GM23338 (cell line): ENCODE results near the gene ZNF536.

Experiments
- CREB1 ChIP-seq: fragments of 250-450 bp; sonication (Bioruptor Pico); IDR thresholded peaks from 2 replicates; pipeline ENCODE4 v1.5.0; 2020; ENCODE audit warnings: low read depth, mild to moderate bottlenecking, moderate library complexity
- CTCF ChIP-seq, 2 experiments: fragments of 200-600 bp in 1 of 2; sonication (generic) in 1 of 2; conservative IDR thresholded peaks; 2 replicates each; pipeline versions ENCODE4 v1.5.1 to v1.6.1; 2016 to 2017; ENCODE audit warnings: antibody characterized with exemption in 2 of 2, low read depth in 2 of 2, mild to moderate bottlenecking in 2 of 2, moderate library complexity in 1 of 2
- ETS1 ChIP-seq: IDR thresholded peaks from 2 replicates; pipeline ENCODE4 v1.6.1; 2016; ENCODE audit warnings: antibody characterized with exemption
- EZH2 ChIP-seq: fragments of 200-600 bp; sonication (generic); IDR thresholded peaks from one replicate; pipeline ENCODE4 v1.8.0; 2017; ENCODE audit warnings: antibody characterized with exemption, mild to moderate bottlenecking, low read depth; ENCODE audit not compliant: unreplicated experiment
- EZH2phosphoT487 ChIP-seq: fragments of 200-600 bp; sonication (generic); IDR thresholded peaks from one replicate; pipeline ENCODE4 v1.8.1; 2018; ENCODE audit warnings: antibody characterized with exemption; ENCODE audit not compliant: unreplicated experiment
- JUNB ChIP-seq: IDR thresholded peaks from one replicate; pipeline ENCODE4 v1.6.1; 2016; ENCODE audit warnings: antibody characterized with exemption; ENCODE audit not compliant: unreplicated experiment
- NANOG ChIP-seq: IDR thresholded peaks from 2 replicates; pipeline ENCODE4 v1.6.1; 2016; ENCODE audit warnings: antibody characterized with exemption, borderline replicate concordance
- POLR2AphosphoS5 ChIP-seq: IDR thresholded peaks from 2 replicates; pipeline ENCODE4 v1.6.1; 2016; ENCODE audit warnings: antibody characterized with exemption, low read depth
- STAT1 ChIP-seq: IDR thresholded peaks from one replicate; pipeline ENCODE4 v1.6.1; 2016; ENCODE audit warnings: antibody characterized with exemption; ENCODE audit not compliant: unreplicated experiment
- ZNF114 ChIP-seq: fragments of 250-450 bp; sonication (Bioruptor Pico); IDR thresholded peaks from 2 replicates; pipeline ENCODE4 v1.5.0; 2020; ENCODE audit warnings: mild to moderate bottlenecking, moderate library complexity
- ZNF331 ChIP-seq: fragments of 250-450 bp; sonication (Bioruptor Pico); IDR thresholded peaks from 2 replicates; pipeline ENCODE4 v1.5.0; 2020; ENCODE audit warnings: low read depth, mild to moderate bottlenecking, moderate library complexity
- TF ChIP-seq, protein P1 (sequence below): IDR thresholded peaks from one replicate; pipeline ENCODE4 v1.6.1; 2018; ENCODE audit warnings: antibody characterized with exemption; ENCODE audit not compliant: unreplicated experiment
- TF ChIP-seq, protein P2 (sequence below): fragments of 250-450 bp; sonication (Bioruptor Pico); IDR thresholded peaks from 2 replicates; pipeline ENCODE4 v1.5.0; 2020; ENCODE audit warnings: mild to moderate bottlenecking, moderate library complexity

GRCh38 chr19:30565636-30566035 is 193.5 kb downstream of the ZNF536 start:
- TF ChIP-seq CTCF (conservative IDR thresholded peaks at IDR 0.05; ENCODE audit: low read depth in 2 of 2) (no peak), JUNB (no peak), EZH2phosphoT487 (no peak), EZH2 (no peak), POLR2AphosphoS5 (no peak), ETS1 (no peak), ZNF114 (no peak), CREB1 (CRISPR knock-in tag) (no peak), NANOG (no peak), ZNF331 (no peak), STAT1 (no peak)
- TF ChIP-seq, protein P1, sequence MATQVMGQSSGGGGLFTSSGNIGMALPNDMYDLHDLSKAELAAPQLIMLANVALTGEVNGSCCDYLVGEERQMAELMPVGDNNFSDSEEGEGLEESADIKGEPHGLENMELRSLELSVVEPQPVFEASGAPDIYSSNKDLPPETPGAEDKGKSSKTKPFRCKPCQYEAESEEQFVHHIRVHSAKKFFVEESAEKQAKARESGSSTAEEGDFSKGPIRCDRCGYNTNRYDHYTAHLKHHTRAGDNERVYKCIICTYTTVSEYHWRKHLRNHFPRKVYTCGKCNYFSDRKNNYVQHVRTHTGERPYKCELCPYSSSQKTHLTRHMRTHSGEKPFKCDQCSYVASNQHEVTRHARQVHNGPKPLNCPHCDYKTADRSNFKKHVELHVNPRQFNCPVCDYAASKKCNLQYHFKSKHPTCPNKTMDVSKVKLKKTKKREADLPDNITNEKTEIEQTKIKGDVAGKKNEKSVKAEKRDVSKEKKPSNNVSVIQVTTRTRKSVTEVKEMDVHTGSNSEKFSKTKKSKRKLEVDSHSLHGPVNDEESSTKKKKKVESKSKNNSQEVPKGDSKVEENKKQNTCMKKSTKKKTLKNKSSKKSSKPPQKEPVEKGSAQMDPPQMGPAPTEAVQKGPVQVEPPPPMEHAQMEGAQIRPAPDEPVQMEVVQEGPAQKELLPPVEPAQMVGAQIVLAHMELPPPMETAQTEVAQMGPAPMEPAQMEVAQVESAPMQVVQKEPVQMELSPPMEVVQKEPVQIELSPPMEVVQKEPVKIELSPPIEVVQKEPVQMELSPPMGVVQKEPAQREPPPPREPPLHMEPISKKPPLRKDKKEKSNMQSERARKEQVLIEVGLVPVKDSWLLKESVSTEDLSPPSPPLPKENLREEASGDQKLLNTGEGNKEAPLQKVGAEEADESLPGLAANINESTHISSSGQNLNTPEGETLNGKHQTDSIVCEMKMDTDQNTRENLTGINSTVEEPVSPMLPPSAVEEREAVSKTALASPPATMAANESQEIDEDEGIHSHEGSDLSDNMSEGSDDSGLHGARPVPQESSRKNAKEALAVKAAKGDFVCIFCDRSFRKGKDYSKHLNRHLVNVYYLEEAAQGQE = no peak
- TF ChIP-seq, protein P2, sequence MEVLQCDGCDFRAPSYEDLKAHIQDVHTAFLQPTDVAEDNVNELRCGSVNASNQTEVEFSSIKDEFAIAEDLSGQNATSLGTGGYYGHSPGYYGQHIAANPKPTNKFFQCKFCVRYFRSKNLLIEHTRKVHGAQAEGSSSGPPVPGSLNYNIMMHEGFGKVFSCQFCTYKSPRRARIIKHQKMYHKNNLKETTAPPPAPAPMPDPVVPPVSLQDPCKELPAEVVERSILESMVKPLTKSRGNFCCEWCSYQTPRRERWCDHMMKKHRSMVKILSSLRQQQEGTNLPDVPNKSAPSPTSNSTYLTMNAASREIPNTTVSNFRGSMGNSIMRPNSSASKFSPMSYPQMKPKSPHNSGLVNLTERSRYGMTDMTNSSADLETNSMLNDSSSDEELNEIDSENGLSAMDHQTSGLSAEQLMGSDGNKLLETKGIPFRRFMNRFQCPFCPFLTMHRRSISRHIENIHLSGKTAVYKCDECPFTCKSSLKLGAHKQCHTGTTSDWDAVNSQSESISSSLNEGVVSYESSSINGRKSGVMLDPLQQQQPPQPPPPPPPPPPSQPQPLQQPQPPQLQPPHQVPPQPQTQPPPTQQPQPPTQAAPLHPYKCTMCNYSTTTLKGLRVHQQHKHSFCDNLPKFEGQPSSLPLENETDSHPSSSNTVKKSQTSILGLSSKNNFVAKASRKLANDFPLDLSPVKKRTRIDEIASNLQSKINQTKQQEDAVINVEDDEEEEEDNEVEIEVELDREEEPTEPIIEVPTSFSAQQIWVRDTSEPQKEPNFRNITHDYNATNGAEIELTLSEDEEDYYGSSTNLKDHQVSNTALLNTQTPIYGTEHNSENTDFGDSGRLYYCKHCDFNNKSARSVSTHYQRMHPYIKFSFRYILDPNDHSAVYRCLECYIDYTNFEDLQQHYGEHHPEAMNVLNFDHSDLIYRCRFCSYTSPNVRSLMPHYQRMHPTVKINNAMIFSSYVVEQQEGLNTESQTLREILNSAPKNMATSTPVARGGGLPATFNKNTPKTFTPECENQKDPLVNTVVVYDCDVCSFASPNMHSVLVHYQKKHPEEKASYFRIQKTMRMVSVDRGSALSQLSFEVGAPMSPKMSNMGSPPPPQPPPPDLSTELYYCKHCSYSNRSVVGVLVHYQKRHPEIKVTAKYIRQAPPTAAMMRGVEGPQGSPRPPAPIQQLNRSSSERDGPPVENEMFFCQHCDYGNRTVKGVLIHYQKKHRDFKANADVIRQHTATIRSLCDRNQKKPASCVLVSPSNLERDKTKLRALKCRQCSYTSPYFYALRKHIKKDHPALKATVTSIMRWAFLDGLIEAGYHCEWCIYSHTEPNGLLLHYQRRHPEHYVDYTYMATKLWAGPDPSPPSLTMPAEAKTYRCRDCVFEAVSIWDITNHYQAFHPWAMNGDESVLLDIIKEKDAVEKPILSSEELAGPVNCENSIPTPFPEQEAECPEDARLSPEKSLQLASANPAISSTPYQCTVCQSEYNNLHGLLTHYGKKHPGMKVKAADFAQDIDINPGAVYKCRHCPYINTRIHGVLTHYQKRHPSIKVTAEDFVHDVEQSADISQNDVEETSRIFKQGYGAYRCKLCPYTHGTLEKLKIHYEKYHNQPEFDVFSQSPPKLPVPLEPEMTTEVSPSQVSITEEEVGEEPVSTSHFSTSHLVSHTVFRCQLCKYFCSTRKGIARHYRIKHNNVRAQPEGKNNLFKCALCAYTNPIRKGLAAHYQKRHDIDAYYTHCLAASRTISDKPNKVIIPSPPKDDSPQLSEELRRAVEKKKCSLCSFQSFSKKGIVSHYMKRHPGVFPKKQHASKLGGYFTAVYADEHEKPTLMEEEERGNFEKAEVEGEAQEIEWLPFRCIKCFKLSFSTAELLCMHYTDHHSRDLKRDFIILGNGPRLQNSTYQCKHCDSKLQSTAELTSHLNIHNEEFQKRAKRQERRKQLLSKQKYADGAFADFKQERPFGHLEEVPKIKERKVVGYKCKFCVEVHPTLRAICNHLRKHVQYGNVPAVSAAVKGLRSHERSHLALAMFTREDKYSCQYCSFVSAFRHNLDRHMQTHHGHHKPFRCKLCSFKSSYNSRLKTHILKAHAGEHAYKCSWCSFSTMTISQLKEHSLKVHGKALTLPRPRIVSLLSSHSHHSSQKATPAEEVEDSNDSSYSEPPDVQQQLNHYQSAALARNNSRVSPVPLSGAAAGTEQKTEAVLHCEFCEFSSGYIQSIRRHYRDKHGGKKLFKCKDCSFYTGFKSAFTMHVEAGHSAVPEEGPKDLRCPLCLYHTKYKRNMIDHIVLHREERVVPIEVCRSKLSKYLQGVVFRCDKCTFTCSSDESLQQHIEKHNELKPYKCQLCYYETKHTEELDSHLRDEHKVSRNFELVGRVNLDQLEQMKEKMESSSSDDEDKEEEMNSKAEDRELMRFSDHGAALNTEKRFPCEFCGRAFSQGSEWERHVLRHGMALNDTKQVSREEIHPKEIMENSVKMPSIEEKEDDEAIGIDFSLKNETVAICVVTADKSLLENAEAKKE (CRISPR knock-in tag) = no peak
